NCI-H2196 (cell line): ENCODE results near the gene TYW1.
"Not testable (repeated sequence)": the region's sequence is repeated elsewhere in the genome, so short reads cannot be mapped to it uniquely, and the experiment has no call there.

Experiments used
- DNase-seq: peaks from one replicate; lab custom pipeline; 2025; ENCODE audit not compliant: unreplicated experiment; lab: John Stamatoyannopoulos, UW

Gene TYW1

GRCh38 chr7:67236216-67236615 is 239.6 kb downstream of the TYW1 start:
- DNase-seq = not testable (repeated sequence)

DNA sequence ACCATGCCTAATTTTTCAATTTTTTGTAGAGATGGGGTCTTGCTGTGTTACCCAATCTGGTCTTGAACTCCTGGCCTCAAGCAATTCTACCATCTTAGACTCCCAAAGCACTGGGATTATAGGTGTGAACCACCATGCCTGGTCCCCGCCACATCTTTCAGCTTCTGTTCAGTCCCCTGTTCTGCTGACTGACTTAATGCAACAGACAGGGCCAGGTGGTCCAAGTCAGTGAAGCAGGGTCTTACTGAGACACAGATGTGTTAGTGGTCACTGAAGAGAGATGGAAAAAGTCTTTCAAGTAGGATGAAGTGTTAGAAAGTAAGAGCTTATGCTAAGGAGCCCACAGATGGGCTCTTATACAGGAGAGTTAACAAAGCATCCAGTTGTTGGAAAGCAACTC is 246.2 kb downstream of the TYW1 start:
- DNase-seq = not testable (repeated sequence)

DNA sequence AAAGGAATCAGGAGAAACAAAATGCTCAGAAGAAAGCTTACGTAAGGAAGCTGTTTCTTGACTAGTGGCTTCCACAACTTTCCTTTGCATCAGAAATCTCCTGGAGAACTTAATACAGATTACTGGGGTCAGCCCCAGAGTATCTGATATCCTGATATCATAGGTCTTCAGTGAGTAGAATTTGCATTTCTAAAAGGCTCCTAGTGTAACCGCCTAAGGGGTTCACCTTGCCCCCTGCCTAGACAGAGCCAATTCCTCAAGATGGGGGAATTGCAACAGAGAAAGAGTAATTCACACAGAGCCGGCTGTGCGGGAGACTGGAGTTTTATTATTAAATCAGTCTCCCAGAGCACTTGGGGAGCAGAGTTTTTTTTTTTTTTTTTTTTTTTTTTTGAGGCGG is 251.7 kb downstream of the TYW1 start:
- DNase-seq = not testable (repeated sequence)

DNA sequence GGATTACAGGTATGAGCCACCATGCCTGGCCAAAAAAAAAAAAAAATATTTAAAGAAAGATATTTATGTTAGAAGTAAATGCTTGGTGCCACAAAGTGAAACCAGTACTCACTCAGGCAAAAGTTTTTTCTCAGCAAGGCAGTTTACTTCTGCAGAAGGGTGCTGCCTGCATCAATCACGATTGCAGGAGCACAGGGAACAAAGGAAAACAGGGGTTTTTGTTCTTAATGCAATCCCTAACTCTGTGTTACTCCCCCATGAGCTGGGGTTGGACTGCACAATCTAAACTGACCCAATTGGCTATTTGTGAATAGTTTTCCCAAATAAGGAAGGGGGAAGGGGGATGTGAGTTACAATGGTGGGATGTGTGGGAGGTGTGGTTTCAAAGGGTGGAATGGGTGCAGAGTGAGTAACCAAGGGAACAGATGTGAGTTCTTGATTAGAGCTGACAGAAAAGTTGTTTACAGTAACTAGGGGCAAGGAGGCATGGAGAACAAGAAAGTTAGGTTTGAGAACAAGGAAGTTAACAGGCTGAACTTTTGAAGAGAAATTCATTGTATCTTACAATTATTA is 255.4 kb downstream of the TYW1 start:
- no peak for DNase-seq

- DNase-seq = not testable (repeated sequence)
These were observed 258.4 kb downstream of the TYW1 start for GRCh38 chr7:67255076-67255475.

DNA sequence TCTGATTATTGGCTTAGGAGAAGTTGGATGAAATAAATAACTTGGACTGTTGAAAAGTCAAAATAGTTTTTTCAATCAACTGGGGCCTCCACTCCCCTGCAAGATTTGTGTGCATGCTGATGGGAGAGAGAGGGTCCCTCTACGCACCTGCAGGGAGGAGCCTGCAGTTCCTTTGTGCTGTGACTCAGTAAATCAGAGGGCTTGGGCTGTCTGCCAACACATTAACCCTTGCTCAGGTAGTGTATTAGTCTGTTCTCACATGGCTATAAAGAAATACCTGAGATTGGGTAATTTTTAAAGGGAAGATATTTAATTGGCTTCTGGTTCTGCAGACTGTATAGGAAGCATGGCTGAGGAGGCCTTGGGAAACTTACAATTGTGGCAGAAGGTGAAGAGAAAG is 261.1 kb downstream of the TYW1 start:
- DNase-seq = not testable (repeated sequence)

DNA sequence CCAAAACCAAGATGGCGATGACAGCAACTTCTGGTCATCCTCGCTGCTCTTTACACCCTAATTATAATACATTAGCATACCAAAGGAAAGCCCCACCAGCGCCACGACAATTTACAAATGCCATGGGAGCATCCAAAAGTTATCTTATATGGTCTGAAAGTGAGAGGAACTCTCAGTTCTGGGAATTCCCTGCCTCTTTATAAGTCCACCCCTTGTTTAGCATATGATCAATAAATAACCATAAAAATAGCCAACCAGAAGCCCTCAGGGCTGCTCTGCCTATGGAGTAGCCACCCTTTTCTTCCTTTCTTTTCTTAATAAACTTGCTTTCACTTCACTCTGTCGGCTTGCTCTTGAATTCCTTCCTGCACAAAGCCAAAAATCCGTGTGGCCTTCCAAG is 262.7 kb downstream of the TYW1 start:
- DNase-seq = not testable (repeated sequence)

- DNase-seq = not testable (repeated sequence)
These were observed 263.5 kb downstream of the TYW1 start for GRCh38 chr7:67260166-67260586.

DNA sequence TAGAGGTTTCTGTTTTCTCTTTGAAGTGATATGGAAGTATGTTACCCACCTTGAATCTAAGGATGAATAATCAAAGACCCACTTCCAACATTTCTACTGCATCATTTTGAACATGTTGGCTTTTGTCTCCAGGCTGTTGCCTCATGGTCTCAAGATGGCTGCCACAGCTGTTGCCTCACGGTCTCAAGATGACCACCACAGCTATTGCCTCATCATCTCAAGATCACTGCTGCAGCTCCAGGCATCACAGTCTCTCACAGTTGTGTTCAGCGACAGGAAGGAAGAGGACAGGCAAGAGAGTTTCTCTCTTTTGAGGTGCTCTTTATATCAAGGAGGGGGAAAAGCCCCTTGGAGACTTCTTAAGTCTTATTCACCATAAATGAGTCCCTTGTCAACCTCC is 267.4 kb downstream of the TYW1 start:
- not testable (repeated sequence) for DNase-seq

GRCh38 chr7:67266070-67266469 is 269.4 kb downstream of the TYW1 start:
- not testable (repeated sequence) for DNase-seq

DNA sequence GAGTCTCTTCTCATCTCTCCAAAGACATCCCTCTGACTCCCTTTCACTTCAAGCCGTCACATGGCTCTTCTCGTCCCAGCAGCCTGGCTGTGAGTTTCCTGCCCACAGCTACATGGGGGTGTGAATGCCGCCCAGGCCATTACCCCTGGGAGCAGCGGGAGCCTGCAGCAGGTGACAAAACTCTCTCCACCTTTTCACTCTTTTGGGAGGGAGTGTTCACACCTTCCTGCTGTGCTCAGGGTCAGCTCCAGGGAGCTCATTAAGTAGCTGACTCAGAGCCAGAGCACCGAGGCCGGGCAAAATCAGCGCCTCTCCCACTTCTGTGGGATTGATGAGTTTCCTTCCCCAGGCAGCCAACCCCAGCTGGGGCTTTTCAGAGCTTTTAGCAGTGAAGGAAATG is 271.3 kb downstream of the TYW1 start:
- no peak for DNase-seq

GRCh38 chr7:67269916-67270315 is 273.3 kb downstream of the TYW1 start:
- not testable (repeated sequence) for DNase-seq
